Measurements from ENCODE around the gene ZMPSTE24.

ZMPSTE24 gene

DNA sequence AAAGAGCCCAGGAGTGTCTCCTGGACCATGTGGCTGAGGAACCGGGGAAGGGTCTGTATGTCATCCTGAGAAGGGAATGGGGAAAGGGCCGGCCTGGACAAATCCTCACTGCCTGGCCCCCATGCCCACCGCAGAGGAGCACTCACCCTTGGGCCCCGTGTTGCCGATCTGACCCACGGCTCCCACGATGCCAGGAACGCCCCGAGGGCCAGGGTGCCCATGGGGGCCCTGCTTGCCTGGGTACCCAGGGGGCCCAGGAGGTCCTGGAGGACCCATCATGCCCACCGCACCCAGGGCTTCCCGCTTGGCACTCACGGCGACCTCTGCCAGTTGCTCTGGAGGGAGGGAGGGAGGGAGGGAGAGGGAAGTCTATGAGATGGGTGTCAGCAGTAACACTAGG is 44.4 kb downstream of the ZMPSTE24 start:
- DNase-seq (ENCODE audit: extremely low read depth, low read depth): no peak
- no peak overlapping the region for H3K4me3 ChIP-seq (replicated peaks; ENCODE audit: low read depth, low read length)
- TF ChIP-seq, protein P1, sequence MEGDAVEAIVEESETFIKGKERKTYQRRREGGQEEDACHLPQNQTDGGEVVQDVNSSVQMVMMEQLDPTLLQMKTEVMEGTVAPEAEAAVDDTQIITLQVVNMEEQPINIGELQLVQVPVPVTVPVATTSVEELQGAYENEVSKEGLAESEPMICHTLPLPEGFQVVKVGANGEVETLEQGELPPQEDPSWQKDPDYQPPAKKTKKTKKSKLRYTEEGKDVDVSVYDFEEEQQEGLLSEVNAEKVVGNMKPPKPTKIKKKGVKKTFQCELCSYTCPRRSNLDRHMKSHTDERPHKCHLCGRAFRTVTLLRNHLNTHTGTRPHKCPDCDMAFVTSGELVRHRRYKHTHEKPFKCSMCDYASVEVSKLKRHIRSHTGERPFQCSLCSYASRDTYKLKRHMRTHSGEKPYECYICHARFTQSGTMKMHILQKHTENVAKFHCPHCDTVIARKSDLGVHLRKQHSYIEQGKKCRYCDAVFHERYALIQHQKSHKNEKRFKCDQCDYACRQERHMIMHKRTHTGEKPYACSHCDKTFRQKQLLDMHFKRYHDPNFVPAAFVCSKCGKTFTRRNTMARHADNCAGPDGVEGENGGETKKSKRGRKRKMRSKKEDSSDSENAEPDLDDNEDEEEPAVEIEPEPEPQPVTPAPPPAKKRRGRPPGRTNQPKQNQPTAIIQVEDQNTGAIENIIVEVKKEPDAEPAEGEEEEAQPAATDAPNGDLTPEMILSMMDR (IDR thresholded peaks at IDR 0.05; ENCODE audit: low read depth, low read length, missing control alignments): no peak

DNA sequence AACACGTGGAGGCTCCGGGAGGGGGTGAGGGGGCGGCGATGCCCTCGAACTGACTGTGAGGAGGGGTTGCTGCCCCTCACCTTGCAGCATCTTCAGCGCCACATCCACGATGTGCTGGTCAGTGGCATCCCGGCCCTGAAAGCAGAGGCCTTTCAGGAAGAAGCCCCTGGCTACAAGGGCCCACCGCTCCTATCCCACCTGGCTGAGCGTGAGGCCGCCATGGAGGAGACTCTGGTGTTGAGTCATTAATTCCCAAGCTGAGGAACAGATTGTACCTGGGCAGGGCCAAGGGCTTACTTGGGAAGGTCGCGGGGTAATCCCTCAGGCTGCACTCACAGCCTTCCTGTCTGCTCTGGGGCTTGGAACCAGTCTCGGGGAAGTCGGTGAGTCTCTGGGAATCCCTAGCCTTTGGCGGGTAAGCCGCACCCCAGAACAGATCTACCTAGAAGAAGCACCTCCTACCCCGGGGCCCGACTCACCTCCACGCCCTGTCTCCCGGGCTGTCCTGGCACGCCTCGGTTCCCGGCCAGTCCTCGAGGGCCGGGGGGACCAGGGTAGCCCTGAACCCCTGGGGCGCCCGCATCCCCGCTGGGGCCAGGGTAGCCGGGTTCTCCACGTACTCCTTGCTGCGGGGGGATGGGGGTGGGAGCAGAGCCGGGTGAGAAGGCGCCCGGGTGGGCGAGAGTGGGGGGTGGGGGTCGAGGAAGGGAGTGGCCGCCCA is 45.2 kb downstream of the ZMPSTE24 start:
- H3K4me3 ChIP-seq (replicated peaks; ENCODE audit: low read depth, low read length): no peak overlapping the region
- TF ChIP-seq, protein P1 (IDR thresholded peaks at IDR 0.05; ENCODE audit: low read depth, low read length, missing control alignments): no peak
- DNase-seq (ENCODE audit: extremely low read depth, low read depth): no peak

DNA sequence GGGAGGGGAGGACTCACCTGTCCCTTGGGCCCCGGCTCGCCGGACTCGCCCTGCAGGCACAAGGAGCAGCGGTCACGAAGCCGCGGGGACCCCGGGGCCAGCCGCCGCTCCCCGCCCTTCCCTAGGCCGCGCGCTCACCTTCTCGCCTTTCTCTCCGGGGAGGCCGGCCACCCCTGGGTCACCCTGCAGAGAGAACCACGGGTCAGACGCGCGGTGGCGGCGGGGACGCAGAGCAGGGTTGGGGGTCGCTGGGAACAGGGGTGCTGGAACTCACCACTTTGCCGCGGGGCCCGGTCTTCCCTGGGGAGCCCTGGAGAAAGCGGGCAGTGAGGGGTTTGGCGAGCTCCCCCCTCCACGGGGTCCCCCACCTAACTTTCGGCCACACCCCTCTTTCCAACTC is 45.8 kb downstream of the ZMPSTE24 start:
- no peak overlapping the region for H3K4me3 ChIP-seq (replicated peaks; ENCODE audit: low read depth, low read length)
- TF ChIP-seq, protein P1 (IDR thresholded peaks at IDR 0.05; ENCODE audit: low read depth, low read length, missing control alignments): no peak
- no peak for DNase-seq (ENCODE audit: extremely low read depth, low read depth)

DNA sequence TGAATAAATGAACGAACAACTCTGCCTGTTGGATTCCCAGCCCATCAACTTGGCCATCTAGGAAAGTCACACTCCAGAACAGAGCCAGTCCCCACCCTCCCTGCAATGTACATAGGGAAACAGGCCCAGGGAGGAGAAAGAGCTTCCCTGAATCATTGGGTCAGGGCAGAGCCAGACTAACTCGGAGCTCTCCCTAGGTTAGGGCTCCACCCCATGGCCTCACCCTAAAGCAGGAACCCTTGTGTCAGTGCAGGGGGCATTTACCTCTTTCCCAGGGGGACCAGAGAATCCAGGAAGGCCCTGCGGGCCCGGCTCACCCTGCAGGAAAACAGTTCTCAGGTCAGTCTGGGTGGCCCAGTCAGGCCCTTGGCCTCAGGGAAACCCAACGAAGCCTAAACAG is 47.4 kb downstream of the ZMPSTE24 start:
- DNase-seq (ENCODE audit: extremely low read depth, low read depth): no peak
- TF ChIP-seq, protein P1 (IDR thresholded peaks at IDR 0.05; ENCODE audit: low read depth, low read length, missing control alignments): peak; percentile 15
- no peak overlapping the region for H3K4me3 ChIP-seq (replicated peaks; ENCODE audit: low read depth, low read length)

DNA sequence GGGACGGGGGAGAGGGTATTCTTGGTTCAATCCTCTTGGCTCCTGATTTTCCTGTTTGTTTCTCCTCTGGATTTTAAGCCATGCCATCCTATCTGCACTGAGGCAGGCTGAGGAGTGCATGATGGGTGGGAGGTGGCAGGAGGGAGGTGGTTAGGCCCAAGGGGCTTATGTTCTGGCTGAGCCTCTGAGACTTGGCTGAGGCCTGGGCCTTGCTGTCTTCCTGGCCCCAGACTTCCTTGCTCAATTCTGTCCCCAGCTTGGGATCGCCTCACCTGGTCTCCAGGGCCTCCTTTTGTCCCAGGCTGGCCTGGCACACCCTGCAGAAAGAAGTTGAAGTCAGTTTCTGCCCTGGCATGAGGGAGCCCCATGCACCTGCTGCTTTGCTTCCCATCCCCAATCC is 47.8 kb downstream of the ZMPSTE24 start:
- no peak for DNase-seq (ENCODE audit: extremely low read depth, low read depth)
- TF ChIP-seq, protein P1 (IDR thresholded peaks at IDR 0.05; ENCODE audit: low read depth, low read length, missing control alignments): no peak
- H3K4me3 ChIP-seq (replicated peaks; ENCODE audit: low read depth, low read length): no peak overlapping the region

DNA sequence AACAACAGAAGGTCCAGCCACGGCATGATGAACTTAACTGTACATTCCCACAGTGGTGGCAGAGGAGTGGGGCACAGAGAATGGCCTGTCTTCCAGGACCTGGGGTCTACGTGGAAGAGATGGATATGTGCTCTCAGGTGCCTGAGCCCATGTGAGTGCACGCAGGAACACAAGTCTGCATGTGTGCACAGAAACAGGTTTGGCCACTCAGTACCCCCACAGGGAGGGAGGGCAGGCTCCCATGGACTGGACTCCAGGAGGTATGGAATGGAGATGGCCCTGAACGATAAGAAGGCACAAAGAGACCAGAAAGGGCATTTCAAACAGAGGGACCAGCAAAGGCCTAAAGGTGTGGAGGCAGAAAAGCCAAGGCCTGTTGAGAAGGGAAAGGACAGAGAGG is 48.3 kb downstream of the ZMPSTE24 start:
- TF ChIP-seq, protein P1 (IDR thresholded peaks at IDR 0.05; ENCODE audit: low read depth, low read length, missing control alignments): no peak
- no peak for DNase-seq (ENCODE audit: extremely low read depth, low read depth)
- no peak overlapping the region for H3K4me3 ChIP-seq (replicated peaks; ENCODE audit: low read depth, low read length)

DNA sequence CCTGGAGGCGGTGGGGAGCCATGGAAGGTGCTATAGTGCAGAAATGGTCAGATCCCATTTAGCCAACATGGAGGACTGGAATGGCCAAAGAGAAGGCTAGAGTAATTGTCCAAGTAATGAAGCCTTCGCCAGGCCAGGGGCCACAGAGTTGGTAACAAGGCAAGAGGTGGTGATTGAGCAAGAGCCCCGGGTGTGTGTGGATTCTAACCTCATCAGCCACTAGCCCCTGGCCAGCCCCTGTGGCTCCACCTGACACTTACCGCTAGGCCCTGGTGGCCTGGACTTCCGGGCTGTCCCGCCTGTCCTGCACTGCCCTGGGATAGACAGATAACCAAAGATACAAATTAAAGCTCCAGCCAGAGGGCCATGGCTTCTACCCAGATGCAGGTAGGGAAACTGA is 49.1 kb downstream of the ZMPSTE24 start:
- H3K4me3 ChIP-seq (replicated peaks; ENCODE audit: low read depth, low read length): no peak overlapping the region
- DNase-seq (ENCODE audit: extremely low read depth, low read depth): no peak
- TF ChIP-seq, protein P1 (IDR thresholded peaks at IDR 0.05; ENCODE audit: low read depth, low read length, missing control alignments): no peak
